SK-MEL-5 (cell line): ENCODE data around the gene TENM4. TPM values are rescaled to one million over a fixed set of nuclear protein-coding genes. Genes with fewer than 3 reads are reported as not detected.
"Not testable (repeated sequence)": the region's sequence is repeated elsewhere in the genome, so short reads cannot be mapped to it uniquely, and the experiment has no call there.

ENCODE experiments used
- DNase-seq: peaks from one replicate; pipeline ENCODE4 v3.0.0-alpha.2; 2016; ENCODE audit warnings: low read depth, low spot score
- in situ Hi-C: cut with HindIII; loops from 2 replicates; pipeline ENCODE4 v1.10.0; 2016; ENCODE audit warnings: low sequenced_read_pairs, high pct_unique_total_duplicates, low pct_unique_long_range_greater_than_20kb
- total RNA-seq: library from RNA; depleted of rRNA; stranded (reverse); fragments of >200 nt; shearing (Covaris generic); gene quantifications from 2 replicates; pipeline ENCODE4 v1.2.3, GENCODE V29; 2014

TENM4 gene
- total RNA-seq, 1 experiment from 2014 or later: 0.08 TPM

GRCh38 chr11:79198203-79198897 lies 242.5 kb downstream of the TENM4 start:
- DNase-seq: no peak
- in situ Hi-C loops: no loop called here

DNA sequence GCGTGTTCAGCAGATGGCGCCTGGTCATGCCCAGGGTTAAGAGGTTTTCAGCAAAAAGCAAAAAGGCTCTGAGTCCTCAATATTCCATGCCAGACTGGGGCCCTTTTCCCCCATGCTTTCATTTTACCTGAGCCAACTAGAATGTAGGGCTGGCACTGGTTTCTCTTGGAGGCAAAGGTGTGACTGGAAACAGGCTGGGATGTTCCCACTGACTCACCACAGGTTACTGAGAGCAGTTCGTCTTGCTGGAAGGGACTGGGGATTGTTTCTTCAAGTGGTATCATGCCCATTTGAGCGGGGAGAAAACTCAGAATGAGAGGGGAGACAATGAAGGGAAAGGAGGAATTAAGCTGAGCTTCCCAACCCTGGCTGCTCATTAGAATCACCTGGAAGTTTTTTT lies 243.9 kb downstream of the TENM4 start:
- no peak for DNase-seq
- in situ Hi-C loops: no loop called here

DNA sequence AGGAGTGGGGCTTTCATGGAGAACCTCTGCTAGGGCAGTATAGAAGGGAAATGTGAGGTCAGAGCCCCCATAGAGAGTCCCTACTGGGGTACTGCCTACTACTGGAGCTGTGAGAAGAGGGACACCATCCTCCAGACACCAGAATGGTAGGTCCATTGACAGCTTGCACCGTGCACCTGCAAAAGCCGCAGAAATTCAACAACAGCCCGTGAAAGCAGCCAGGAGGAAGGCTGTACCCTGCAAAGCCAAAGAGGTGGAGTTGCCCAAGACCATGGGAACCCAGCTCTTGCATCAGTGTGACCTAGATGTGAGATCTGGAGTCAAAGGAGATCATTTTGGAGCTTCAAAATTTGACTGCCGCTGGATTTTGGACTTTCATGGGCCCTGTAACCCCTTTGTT lies 245.6 kb downstream of the TENM4 start:
- in situ Hi-C loops: no loop called here

GRCh38 chr11:79193663-79194310 lies 247.0 kb downstream of the TENM4 start:
- in situ Hi-C loops: no loop called here

More for the DNA sequence above, 245.6 kb downstream of the TENM4 start:
- no peak for DNase-seq

GRCh38 chr11:79192836-79193235 lies 248.0 kb downstream of the TENM4 start:
- no peak for DNase-seq
- in situ Hi-C loops: no loop called here

More at GRCh38 chr11:79193663-79194310, 247.0 kb downstream of the TENM4 start:
- DNase-seq: no peak

GRCh38 chr11:79191716-79192115 lies 249.1 kb downstream of the TENM4 start:
- in situ Hi-C loops: not testable (repeated sequence)

DNA sequence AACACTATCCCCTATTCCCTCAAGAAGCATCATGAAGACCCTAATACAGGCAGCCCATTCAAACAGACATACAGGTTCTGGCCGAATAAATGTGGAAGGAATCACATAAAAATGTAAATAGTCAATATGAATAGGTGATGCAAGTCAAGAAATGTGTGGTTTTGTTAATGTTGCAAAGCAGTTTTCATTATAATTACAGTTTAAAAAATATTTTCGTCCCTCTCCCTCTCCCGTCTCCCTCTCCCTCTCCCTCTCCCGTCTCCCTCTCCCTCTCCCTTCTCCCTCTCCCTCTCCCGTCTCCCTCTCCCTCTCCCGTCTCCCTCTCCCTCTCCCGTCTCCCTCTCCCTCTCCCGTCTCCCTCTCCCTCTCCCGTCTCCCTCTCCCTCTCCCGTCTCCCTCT lies 250.3 kb downstream of the TENM4 start:
- DNase-seq, in situ Hi-C loops: not testable (repeated sequence)

More at GRCh38 chr11:79191716-79192115, 249.1 kb downstream of the TENM4 start:
- DNase-seq: not testable (repeated sequence)

- in situ Hi-C loops: no loop called here
- no peak for DNase-seq
Observed at GRCh38 chr11:79189601-79190000, 251.2 kb downstream of the TENM4 start.

- in situ Hi-C loops: no loop called here
- DNase-seq: no peak
Observed at GRCh38 chr11:79189055-79189454, 251.8 kb downstream of the TENM4 start.

DNA sequence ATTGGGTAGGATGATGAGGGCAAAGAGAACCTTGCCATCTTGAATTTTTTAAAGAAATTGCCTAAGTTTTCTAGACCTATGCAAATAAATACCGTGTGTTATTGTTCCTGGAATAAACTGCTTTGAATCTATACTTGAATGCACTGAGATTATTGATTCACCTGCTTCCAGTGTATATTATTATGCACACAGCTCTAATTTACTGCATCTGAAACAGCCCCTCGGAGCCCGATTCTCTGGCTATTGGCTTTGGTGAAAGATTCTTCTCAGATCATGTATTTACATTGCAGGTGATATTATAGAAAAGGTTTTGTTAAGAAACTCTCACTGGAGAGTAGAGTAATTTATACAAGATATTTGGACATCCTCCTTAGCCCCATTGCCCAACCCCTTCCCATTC lies 254.2 kb downstream of the TENM4 start:
- no peak for DNase-seq
- in situ Hi-C loops: no loop called here

GRCh38 chr11:79185351-79185750 lies 255.5 kb downstream of the TENM4 start:
- in situ Hi-C loops: no loop called here
- DNase-seq: no peak

DNA sequence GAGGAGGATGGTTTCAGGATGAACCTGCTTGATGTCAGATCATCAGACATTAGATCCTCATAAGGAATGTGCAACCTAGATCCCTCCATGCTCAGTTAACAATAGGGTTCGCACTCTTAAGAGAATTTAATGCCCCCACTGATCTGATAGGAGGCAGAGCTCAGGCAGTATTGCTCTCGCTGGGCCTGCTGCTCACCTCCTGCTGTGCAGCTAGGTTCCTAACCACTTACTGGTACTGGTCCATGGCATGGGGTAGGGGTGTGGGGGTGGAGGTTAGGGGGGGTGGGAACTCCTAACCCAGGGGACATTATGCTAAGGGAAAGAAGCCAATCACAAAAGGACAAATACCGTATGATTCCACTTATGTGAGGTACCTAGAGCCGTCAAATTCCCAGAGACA lies 256.5 kb downstream of the TENM4 start:
- in situ Hi-C loops: no loop called here

DNA sequence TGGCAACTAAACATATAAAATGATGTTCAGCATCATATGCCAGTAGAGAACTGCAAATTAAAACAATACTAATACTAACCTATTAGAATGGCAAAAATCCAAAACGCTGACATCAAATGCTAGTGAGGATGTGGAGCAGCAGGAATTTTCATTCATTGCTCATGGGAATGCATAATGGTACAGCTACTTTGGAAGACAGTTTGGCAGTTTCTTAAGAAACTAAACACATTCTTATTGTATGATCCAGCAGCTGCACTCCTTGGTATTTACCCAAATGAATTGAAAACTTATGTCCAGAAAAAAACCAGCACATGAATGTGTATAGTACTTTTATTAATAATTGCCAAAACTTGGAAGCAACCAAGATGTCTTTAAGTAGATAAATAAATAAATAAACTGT lies 258.0 kb downstream of the TENM4 start:
- no peak for DNase-seq
- in situ Hi-C loops: no loop called here

More for the DNA sequence above, 256.5 kb downstream of the TENM4 start:
- DNase-seq: no peak

DNA sequence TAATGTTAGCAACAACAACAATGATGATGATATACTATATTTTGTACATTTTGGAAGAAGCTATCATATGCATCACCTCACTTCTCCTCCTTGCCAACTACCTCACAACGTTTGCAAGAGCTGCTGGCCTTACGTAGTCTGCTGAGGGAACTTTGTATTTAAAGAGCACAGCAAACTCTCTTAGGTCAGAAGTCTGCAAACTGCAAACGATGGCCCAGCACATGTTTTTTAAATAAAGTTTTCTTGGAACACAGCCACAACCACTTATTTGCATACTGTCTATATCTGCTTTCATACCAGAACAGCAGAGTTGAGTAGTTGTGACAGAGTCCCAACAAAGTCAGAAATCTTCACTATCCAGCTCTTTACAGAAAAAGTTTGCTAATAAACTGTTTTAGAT lies 261.7 kb downstream of the TENM4 start:
- in situ Hi-C loops: no loop called here
- no peak for DNase-seq

GRCh38 chr11:79174045-79175008 lies 266.5 kb downstream of the TENM4 start:
- in situ Hi-C loops: no loop called here
- peak; percentile 15 for DNase-seq

DNA sequence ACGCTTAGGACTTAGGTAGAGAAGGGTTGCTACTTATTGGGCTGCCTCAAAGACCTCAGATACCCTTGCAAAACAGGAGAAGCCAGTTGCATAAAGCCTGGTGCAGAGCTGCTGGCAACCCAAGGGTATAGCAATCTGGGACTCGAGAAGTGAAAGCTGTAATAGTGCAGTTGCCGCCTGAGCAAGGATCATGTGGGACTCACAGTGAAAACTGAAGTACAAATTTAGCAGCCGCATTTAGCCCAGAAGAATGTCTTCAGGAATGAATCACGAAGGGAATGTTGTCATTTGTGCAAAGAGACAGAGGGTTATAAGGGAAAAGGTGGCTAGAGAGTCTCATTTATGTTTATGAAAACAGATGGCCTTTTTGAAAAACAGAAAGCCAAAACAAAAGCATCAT lies 267.2 kb downstream of the TENM4 start:
- in situ Hi-C loops: no loop called here
- peak; percentile 86 for DNase-seq

GRCh38 chr11:79170321-79170720 lies 270.5 kb downstream of the TENM4 start:
- no peak for DNase-seq
- in situ Hi-C loops: no loop called here

GRCh38 chr11:79168530-79169110 lies 272.2 kb downstream of the TENM4 start:
- in situ Hi-C loops: no loop called here
- no peak for DNase-seq
